ACHN (cell line): ENCODE data around the gene CUX1.

Experiments used
- DNase-seq: peaks from one replicate; pipeline ENCODE4 v3.0.0-alpha.2; 2015
- in situ Hi-C: cut with HindIII; loops from 2 replicates; pipeline ENCODE4 v1.10.0; 2017; ENCODE audit warnings: low sequenced_read_pairs, low pct_ligation_motif_present, low pct_unique_long_range_greater_than_20kb

CUX1 gene

GRCh38 chr7:101936223-101936610 lies 118.8 kb downstream of the CUX1 start:
- DNase-seq = no peak
- in situ Hi-C loops = no loop called here

DNA sequence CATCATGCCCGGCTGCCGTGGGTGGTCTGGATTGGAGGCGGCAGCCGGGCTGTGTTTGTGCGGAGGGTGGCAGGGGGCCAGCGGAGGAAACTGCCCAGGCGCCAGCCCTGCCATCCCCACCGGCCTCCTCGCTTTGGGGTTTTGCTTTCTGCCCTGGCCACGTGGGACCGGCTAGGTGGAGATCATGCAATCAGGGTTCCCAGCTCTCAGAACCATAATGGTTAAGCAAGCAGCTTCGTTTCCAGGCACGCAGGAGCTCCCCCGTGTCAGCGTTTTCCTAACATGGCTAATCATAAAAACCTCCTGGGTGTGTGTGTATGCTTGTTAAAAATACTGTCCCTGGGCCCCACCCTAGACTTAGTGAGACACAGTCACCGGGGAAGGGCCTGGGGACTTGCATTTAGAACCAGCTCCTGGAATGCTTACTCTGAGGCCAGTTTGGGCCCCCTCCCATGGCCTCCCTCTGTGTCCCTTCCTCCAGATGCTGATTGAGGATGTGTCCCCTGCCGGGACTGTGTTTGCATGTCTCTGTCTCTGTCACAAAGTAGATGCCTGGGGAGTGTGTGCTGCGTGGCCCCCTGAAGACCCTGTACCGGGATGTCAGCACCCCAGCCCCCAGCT lies 119.3 kb downstream of the CUX1 start:
- no peak for DNase-seq
- in situ Hi-C loops = no loop called here

- in situ Hi-C loops = no loop called here
- DNase-seq = no peak
Observed at GRCh38 chr7:101937717-101938514, 120.5 kb downstream of the CUX1 start.

DNA sequence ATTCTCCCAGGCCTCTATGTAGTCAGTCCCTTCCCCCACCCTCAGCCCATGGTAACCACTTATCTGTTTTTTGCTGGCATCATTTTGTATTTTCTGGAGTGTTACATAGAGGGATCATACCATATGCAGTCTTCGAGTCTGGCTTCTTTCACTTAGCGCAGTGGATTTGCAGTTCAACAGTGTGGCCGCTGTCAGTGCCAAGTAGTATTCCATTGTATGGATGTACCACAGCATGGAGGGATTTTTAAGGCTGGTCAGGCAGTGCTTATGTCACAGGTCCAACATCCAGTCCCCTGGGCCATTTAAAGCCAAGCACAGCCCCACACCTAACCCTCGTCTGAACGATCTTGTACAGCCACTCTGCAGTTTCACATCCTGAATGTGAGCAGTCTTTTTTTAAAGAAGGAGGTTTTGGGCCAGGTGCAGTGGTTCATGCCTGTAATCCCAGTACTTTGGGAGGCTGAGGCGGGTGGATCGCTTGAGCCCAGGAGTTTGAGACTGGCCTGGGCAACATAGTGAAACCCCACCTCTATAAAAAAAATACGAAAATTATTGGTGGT lies 121.8 kb downstream of the CUX1 start:
- in situ Hi-C loops = no loop called here
- no peak for DNase-seq

GRCh38 chr7:101940151-101940550 lies 122.7 kb downstream of the CUX1 start:
- no peak for DNase-seq
- in situ Hi-C loops = no loop called here

DNA sequence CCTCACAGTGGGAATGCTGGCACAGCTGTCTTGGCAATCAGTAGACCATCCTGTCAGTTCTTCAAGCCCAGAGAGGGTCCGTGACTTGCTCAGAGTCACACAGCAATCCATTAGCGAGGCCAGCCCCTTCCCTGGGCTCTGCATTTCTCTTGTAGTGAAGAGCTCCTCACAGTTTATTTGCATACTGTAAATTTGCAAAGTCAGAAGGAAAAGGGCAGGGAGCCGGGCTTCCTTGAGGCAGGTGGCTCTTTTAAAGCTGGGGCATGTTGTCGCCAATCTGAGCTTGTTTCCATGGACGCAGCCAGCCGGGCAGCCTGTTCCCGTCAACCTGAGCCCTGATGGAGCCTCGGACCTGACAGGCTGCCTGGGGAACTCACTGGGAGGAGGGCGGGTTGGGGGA lies 123.4 kb downstream of the CUX1 start:
- no peak for DNase-seq

GRCh38 chr7:101941481-101942383 lies 124.3 kb downstream of the CUX1 start:
- in situ Hi-C loops = no loop called here
- peak; percentile 58 for DNase-seq

More for the DNA sequence above, 123.4 kb downstream of the CUX1 start:
- in situ Hi-C loops = no loop called here

DNA sequence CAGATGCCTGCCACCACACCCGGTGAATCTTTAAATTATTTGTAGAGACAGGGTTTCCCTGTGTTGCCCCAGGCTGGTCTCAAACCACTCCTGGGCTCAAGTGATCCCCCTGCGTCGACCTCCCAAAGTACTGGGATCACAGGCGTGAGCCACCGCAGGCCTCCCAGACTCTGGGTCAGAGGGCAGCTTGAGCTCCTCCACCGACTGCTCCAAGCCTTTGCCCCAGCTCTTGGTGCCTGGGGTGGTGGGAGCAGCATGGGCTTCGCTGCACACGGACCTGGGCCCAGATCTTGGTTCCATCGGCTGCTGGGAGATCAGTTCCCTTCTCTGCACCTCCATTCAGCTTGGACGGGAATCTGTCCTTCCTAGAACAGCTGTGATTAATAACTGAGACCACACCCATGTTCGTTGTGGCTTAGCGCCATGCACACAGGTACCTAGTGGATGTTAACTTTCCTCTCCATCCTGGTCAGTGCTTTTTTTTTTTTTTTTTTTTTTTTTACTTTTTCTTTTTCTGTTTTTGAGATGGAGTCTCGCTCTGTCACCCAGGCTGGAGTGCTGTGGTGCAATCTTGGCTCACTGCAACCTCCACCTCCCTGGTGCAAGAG lies 125.3 kb downstream of the CUX1 start:
- in situ Hi-C loops = no loop called here

DNA sequence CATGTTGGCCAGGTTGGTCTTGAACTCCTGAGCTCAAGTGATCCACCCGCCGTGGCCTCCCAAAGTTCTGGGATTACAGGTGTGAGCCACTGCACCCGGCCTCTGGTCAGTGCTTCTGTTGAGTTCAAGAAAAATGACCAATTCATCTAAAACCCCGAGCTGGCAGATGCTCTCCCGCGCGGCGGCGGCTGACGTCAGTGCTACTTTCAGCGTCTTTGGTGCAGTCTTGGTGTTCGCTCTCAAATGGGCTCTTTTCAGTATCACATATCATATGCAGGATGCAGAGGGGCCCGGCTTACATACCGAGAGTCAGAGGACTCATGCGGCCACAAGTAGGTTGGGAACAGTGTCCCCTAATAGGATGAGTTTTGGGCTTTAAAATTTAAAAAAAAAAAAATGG lies 125.9 kb downstream of the CUX1 start:
- in situ Hi-C loops = no loop called here
- no peak for DNase-seq

More for the DNA sequence above, 125.3 kb downstream of the CUX1 start:
- DNase-seq = no peak

GRCh38 chr7:101943889-101944600 lies 126.6 kb downstream of the CUX1 start:
- DNase-seq = no peak
- in situ Hi-C loops = no loop called here

DNA sequence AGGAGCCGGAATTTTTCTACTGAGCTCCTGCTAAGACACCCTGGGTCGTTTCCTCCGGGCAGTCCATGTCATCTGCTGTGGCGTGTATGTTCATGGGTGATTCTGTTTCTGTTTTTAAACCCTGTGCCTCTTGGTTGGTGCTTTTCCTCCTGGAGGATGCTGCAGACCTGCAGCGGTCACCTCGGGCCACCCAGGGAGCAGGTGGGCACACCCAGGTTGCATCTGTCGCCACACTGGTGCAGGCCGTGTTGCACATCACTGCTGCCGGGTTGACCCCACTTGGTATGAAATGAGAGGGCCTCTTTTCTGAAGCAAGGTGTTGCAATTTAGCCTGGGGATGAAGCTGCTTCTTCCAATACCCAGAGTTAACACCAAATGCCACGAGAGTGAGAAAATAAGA lies 127.2 kb downstream of the CUX1 start:
- DNase-seq = no peak
- in situ Hi-C loops = no loop called here

DNA sequence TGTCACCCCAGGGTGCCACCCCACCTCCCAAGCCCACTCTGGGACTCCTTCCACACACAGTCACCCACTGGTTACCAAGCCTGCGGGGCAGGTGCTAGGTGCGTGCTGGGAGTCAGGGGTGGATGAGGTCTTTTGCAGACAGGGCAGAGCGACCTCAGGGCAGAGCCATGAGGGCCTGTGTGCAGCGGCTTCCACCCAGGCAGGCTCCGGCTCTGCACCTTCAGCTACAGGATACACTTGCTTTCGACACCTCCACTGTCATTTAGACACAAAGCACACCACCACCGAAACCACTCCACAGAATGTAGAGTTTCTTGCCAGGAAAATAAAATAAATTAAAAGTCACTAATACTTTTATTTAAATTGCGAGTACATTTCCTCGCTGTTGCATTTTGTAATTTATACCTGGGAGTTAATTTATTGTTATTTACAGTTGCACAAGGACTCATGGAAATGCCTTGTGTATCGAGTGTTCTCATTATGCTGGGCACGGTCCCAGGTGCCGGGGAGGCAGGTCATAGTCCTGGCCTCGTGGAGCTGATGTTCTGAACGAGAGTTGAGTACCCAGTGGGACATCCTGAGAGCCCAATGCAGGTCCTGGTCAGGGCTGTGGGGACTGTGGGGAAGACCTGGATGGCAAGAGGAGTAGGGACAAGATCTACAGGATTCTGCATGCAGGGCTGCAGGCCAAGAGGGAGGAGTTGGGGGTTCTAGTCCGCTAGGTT lies 127.8 kb downstream of the CUX1 start:
- in situ Hi-C loops = no loop called here
- no peak for DNase-seq

DNA sequence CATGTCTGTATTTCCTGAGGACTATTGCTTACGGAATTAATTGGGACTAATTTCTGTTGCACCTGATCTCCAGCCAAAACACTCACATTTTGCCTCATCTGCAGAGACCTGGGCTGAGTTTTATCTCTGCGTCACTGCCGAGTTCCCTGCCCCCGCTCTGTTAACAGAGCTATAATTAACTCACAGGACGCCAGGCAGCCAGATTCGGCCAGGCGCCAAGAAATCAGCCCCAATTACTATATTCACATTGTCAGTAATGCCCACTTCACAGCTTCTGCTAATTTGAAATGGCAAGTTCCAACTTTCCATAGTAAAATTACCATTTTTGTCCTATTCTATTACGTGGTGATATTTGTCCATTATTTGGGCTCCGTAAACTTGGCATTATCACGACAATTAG lies 130.5 kb downstream of the CUX1 start:
- DNase-seq = no peak
- in situ Hi-C loops = no loop called here

DNA sequence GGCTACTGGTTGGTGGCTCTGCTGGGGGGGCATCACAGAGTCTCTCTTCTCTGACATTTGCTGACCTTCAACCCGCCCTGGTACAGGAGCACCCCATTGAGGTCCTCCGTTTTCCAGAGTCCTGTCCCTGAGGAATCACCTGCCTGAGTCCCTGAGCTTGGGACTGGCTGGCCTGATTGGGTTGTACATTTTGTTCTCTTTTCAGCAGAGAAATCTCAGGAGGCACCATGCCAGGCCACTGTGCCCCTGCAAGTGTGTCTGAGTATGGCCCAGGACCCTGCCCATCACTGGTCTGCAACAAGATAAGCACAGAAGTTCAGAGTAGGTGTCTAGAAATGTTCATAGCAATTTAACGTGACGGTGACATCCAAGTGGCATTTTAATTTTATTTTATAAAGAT lies 131.2 kb downstream of the CUX1 start:
- DNase-seq = no peak
- in situ Hi-C loops = no loop called here

DNA sequence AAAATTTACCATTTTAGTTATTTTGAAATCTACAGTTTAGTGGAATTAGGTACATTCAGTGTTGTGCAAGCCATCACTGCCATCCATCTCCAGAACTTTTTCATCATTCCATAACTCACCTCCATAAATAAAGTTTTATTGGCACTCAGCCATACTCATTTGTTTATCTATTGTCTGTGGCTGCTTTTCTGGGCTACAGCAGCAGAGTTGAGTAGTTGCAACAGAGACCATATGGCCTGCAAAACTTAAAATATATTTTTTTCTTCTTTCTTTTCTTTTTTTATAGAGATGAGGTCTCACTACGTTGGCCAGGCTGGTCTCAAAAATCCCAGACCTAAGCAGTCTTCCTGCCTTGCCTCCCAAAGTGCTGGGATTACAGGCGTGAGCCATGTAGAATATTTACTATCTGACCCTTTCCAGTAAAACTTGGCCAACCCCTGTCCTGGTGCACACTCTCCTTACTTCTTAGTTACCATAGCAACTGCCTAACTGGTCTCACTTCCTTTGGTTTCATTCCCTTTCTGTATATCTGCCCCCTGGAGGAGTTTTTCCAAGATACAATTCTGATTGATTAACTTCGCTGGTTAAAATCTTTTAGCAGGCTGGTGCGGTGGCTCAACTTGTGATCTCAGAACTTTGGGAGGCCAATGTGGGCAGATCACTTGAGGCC lies 133.2 kb downstream of the CUX1 start:
- DNase-seq = peak; percentile 45
- in situ Hi-C loops = no loop called here

GRCh38 chr7:101951757-101952156 lies 134.3 kb downstream of the CUX1 start:
- DNase-seq = no peak
- in situ Hi-C loops = no loop called here
